ENCODE measurements around the gene ZNF678. TPM values are rescaled to one million over a fixed set of nuclear protein-coding genes. Genes with fewer than 3 reads are reported as not detected.

The ZNF678 gene
- total and polyA plus RNA-seq, 11 donors: 0.99 to 6.0 (median 3.1) TPM

- DNase-seq: no peak
- Histone ChIP-seq H3K36me3 (no peaks in the 10 kb centered on the region), H3K4me1 (peaks cover 0 to 23% (median 8%) of the 10 kb centered on the region in 12 donors), H3K4me3 (peak overlapping the region in 8 of 12 donors; percentile 8 to 38 (median 23)), H3K27me3 (peaks cover 6 to 42% (median 30%) of the 10 kb centered on the region in 9 donors), H3K9me3 (no peaks in the 10 kb centered on the region), H3K27ac (no peak overlapping the region)
- intact Hi-C loops (cut with DNase I): loop anchor here in 7 of 10 donors (5.0 to 10.0 kb wide), 6 partner anchors 163 to 386 kb away; partner anchors contain the start of genes WNT9A (in 2 of the 7), JMJD4 (in 1 of the 7) and SNAP47 (in 1 of the 7)
- WGBS, 4 donors: 49 to 56% (median 51%) methylated on average over 38 to 43 of the region's 43 CpGs
- ATAC-seq: no peak
- TF ChIP-seq POLR2A (IDR thresholded peaks at IDR 0.05) (no peak), CTCF (IDR thresholded peaks at IDR 0.05) (no peak)
Measured at GRCh38 chr1:227561241-227561907, 2.0 kb upstream of the ZNF678 start.

- DNase-seq (no peak), ATAC-seq (no peak)
- H3K9me3 ChIP-seq: no peaks in the 10 kb centered on the region
- WGBS, 4 donors: 86 to 88% (median 86%) methylated on average over 6 of the region's 6 CpGs
- no peak overlapping the region for H3K27ac ChIP-seq
- no peak overlapping the region for H3K4me3 ChIP-seq
- intact Hi-C loops (cut with DNase I): loop anchor here in 7 of 10 donors (5.0 to 10.0 kb wide), 6 partner anchors 163 to 385 kb away; partner anchors contain the start of genes WNT9A (in 2 of the 7), JMJD4 (in 1 of the 7) and SNAP47 (in 1 of the 7)
- TF ChIP-seq CTCF (IDR thresholded peaks at IDR 0.05) (no peak), POLR2A (IDR thresholded peaks at IDR 0.05) (no peak)
- no peaks in the 10 kb centered on the region for H3K36me3 ChIP-seq
- peaks cover 0 to 23% (median 8%) of the 10 kb centered on the region in 12 donors for H3K4me1 ChIP-seq
- peaks cover 6 to 42% (median 30%) of the 10 kb centered on the region in 9 donors for H3K27me3 ChIP-seq
Measured at GRCh38 chr1:227562037-227562436, 1.3 kb upstream of the ZNF678 start.

- ATAC-seq (no peak), DNase-seq (no peak)
- intact Hi-C loops (cut with DNase I): loop anchor here in 7 of 10 donors (1.0 to 10.0 kb wide), 8 partner anchors 21 to 384 kb away; partner anchors contain the start of genes WNT9A (in 2 of the 7), JMJD4 (in 1 of the 7) and SNAP47 (in 1 of the 7)
- Histone ChIP-seq H3K27me3 (peaks cover 6 to 38% (median 30%) of the 10 kb centered on the region in 9 donors), H3K4me3 (peak overlapping the region in 9 of 12 donors; percentile 70 to 90 (median 77)), H3K36me3 (no peaks in the 10 kb centered on the region), H3K4me1 (peaks cover 0 to 25% (median 8%) of the 10 kb centered on the region in 12 donors), H3K9me3 (no peaks in the 10 kb centered on the region), H3K27ac (peak overlapping the region in 4 of 12 donors; percentile 61 to 93 (median 83))
- WGBS, 4 donors: 85 to 94% (median 90%) methylated on average over 10 of the region's 10 CpGs
- TF ChIP-seq CTCF (IDR thresholded peaks at IDR 0.05) (no peak), POLR2A (IDR thresholded peaks at IDR 0.05) (no peak)
Measured at GRCh38 chr1:227562933-227563323, 428 bp upstream of the ZNF678 start.

- Histone ChIP-seq H3K36me3 (no peaks in the 10 kb centered on the region), H3K4me1 (peaks cover 0 to 18% (median 8%) of the 10 kb centered on the region in 12 donors), H3K27ac (no peak overlapping the region), H3K27me3 (no peaks in the 10 kb centered on the region), H3K4me3 (no peak overlapping the region), H3K9me3 (no peaks in the 10 kb centered on the region)
- no peak for ATAC-seq
- intact Hi-C loops (cut with DNase I): loop anchor here in 4 of 10 donors (10.0 kb wide), 3 partner anchors 158 to 378 kb away; partner anchors contain the start of genes JMJD4 (in 1 of the 4), SNAP47 (in 1 of the 4) and WNT9A (in 1 of the 4)
- WGBS, 4 donors: 86 to 91% (median 88%) methylated on average over 4 of the region's 4 CpGs
- no peak for DNase-seq
- no peak for TF ChIP-seq POLR2A (IDR thresholded peaks at IDR 0.05)
- no peak for TF ChIP-seq CTCF (IDR thresholded peaks at IDR 0.05)
Measured at GRCh38 chr1:227567256-227567655, 3.9 kb downstream of the ZNF678 start.

Data from heart left ventricle (tissue), 16 donors.